Vagina (tissue), 2 donors: ENCODE measurements around the gene IGF1. TPM values are rescaled to one million over a fixed set of nuclear protein-coding genes. Genes with fewer than 3 reads are reported as not detected.

Experiments used
- DNase-seq, 2 donors: peaks; one replicate each; pipeline ENCODE4 v3.0.0-alpha.2; 2017; ENCODE audit errors: extremely low spot score in 2 of 2
- H3K27ac ChIP-seq: fragments of 200-600 bp; sonication (generic); one replicate; pipeline ENCODE4 v1.5.1; 2019
- H3K27me3 ChIP-seq: fragments of 200-600 bp; sonication (generic); one replicate; pipeline ENCODE4 v1.5.1; 2019
- H3K36me3 ChIP-seq, 2 donors: fragments of 200-600 bp; sonication (generic); one replicate each; pipeline ENCODE4 v1.5.1; 2017 to 2019
- H3K4me1 ChIP-seq: fragments of 200-600 bp; sonication (generic); one replicate; pipeline ENCODE4 v1.5.1; 2019
- H3K4me3 ChIP-seq, 2 donors: fragments of 200-600 bp; sonication (generic); 1 replicate in 1 of 2; 2 replicates in 1 of 2; pipeline ENCODE4 v1.5.1; 2016 to 2019
- H3K9me3 ChIP-seq: fragments of 200-600 bp; sonication (generic); one replicate; pipeline ENCODE4 v1.5.1; 2019
- POLR2A ChIP-seq, 2 donors: fragments of 450-650 bp; IDR thresholded peaks; one replicate each; pipeline ENCODE4 v1.6.1; 2017; ENCODE audit warnings: antibody characterized with exemption in 2 of 2, mild to moderate bottlenecking in 2 of 2, moderate library complexity in 2 of 2
- POLR2AphosphoS5 ChIP-seq, 2 donors: sonication (generic); formaldehyde crosslinking; IDR thresholded peaks; one replicate each; pipeline ENCODE4 v1.9.0; 2017; ENCODE audit warnings: antibody characterized with exemption in 2 of 2, mild to moderate bottlenecking in 2 of 2, low read depth in 1 of 2; ENCODE audit not compliant: insufficient read depth in 1 of 2
- intact Hi-C: fragments of 100-400 bp; cut with DNase I; formaldehyde crosslinking; loops from one replicate; pipeline ENCODE4 v1.15.1; 2023
- total RNA-seq: library from RNA; depleted of rRNA; stranded (reverse); fragments of >200 nt; gene quantifications from one replicate; pipeline ENCODE4 v1.2.3, GENCODE V29; 2016
- TF ChIP-seq, protein P1 (sequence below), 3 experiments: fragments of 450-650 bp in 2 of 3; fragments of 200-600 bp in 1 of 3; sonication (generic) in 1 of 3; IDR thresholded peaks; one replicate each; pipeline ENCODE4 v1.5.1; 2017 to 2019; ENCODE audit warnings: antibody characterized with exemption in 3 of 3, mild to moderate bottlenecking in 2 of 3, moderate library complexity in 2 of 3

Gene IGF1
- total RNA-seq, 1 donor from 2014 or later = 68.0 TPM

DNA sequence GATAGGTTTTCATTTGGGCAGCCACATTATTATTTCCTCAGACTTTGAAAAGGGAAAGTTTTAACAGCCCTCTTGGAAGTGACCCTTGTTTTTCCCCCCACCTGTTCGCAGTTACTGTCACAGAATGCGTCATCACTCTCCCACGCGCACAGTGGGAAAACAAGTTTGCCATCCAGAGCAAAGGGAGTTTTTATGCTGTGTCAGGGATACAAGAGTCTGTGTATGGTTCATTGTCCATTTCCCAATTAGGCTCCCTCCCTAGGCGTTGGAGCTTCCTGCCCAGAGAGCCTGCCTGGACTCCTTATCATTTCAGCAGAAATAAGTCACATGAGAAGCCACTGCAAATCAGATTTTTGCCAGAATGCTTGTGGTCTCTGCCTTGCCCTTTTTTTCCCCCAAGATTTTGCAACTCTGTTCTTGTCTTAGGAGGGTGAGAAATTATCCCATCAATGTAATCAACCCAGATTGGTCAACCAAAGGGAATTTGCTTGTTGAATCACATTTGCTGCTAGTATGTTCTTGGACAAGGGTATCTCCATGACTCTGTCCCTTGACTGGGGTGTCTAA is 104.1 kb downstream of the IGF1 start:
- intact Hi-C loops = no loop called here
- no peaks in the 10 kb centered on the region for H3K4me1 ChIP-seq
- TF ChIP-seq, protein P1, sequence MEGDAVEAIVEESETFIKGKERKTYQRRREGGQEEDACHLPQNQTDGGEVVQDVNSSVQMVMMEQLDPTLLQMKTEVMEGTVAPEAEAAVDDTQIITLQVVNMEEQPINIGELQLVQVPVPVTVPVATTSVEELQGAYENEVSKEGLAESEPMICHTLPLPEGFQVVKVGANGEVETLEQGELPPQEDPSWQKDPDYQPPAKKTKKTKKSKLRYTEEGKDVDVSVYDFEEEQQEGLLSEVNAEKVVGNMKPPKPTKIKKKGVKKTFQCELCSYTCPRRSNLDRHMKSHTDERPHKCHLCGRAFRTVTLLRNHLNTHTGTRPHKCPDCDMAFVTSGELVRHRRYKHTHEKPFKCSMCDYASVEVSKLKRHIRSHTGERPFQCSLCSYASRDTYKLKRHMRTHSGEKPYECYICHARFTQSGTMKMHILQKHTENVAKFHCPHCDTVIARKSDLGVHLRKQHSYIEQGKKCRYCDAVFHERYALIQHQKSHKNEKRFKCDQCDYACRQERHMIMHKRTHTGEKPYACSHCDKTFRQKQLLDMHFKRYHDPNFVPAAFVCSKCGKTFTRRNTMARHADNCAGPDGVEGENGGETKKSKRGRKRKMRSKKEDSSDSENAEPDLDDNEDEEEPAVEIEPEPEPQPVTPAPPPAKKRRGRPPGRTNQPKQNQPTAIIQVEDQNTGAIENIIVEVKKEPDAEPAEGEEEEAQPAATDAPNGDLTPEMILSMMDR (IDR thresholded peaks at IDR 0.05) = no peak
- TF ChIP-seq POLR2AphosphoS5 (IDR thresholded peaks at IDR 0.05; ENCODE audit: insufficient read depth in 1 of 2, low read depth in 1 of 2) (no peak), POLR2A (IDR thresholded peaks at IDR 0.05) (no peak)

DNA sequence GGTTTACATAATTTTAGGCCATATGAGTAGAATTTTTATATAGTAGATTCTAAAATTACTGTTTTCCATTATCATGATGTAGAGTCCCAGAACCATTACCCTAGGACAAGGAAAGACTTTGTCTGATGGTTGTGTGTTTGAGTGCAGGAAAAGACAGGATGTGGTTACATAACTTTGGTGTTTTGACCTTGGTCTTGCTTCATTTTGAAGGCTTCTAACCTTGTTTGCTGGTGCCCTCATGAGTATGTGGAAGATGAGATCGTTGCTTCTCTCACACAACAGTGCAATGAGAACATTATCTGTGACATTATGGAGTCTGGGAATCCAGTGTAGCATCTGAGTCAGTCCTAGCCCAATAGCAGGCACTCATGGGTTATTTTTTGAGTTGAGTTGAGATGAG is 106.2 kb downstream of the IGF1 start:
- Histone ChIP-seq H3K27ac (no peak overlapping the region), H3K4me3 (no peak overlapping the region), H3K9me3 (no peaks in the 10 kb centered on the region), H3K36me3 (no peaks in the 10 kb centered on the region), H3K27me3 (no peaks in the 10 kb centered on the region), H3K4me1 (no peaks in the 10 kb centered on the region)
- TF ChIP-seq, protein P1 (IDR thresholded peaks at IDR 0.05) = no peak
- TF ChIP-seq POLR2AphosphoS5 (IDR thresholded peaks at IDR 0.05; ENCODE audit: insufficient read depth in 1 of 2, low read depth in 1 of 2) (no peak), POLR2A (IDR thresholded peaks at IDR 0.05) (no peak)
- no peak for DNase-seq
- intact Hi-C loops = no loop called here

More for the DNA sequence above, 104.1 kb downstream of the IGF1 start:
- H3K27me3 ChIP-seq = no peaks in the 10 kb centered on the region
- no peak overlapping the region for H3K27ac ChIP-seq
- H3K4me3 ChIP-seq = no peak overlapping the region
- H3K36me3 ChIP-seq = no peaks in the 10 kb centered on the region
- no peak for DNase-seq
- no peaks in the 10 kb centered on the region for H3K9me3 ChIP-seq

DNA sequence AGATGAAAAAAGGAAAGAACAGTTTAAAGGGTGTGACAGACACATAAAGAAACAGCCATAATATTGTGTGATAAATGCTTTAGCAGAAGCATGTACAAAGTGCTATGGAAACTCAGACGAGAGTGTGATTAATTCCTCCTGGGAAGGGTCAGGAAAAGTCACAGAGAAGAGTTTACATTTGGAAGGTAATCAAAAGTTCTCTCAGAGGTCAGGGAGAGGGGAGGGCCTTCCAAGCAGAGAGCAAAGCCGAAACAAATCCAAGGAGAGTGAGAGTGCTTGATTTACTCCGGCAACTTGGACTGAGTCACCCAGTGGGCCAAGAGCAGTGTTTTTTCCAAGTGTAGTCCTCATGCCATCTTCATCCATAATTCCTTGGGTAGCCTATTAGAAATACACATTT is 108.3 kb downstream of the IGF1 start:
- intact Hi-C loops = no loop called here
- no peaks in the 10 kb centered on the region for H3K36me3 ChIP-seq
- H3K27ac ChIP-seq = no peak overlapping the region
- H3K4me3 ChIP-seq = no peak overlapping the region
- no peaks in the 10 kb centered on the region for H3K9me3 ChIP-seq
- DNase-seq = no peak
- no peaks in the 10 kb centered on the region for H3K27me3 ChIP-seq
- H3K4me1 ChIP-seq = no peaks in the 10 kb centered on the region
- TF ChIP-seq, protein P1 (IDR thresholded peaks at IDR 0.05) = no peak
- no peak for TF ChIP-seq POLR2AphosphoS5 (IDR thresholded peaks at IDR 0.05; ENCODE audit: insufficient read depth in 1 of 2, low read depth in 1 of 2)
- TF ChIP-seq POLR2A (IDR thresholded peaks at IDR 0.05) = no peak

DNA sequence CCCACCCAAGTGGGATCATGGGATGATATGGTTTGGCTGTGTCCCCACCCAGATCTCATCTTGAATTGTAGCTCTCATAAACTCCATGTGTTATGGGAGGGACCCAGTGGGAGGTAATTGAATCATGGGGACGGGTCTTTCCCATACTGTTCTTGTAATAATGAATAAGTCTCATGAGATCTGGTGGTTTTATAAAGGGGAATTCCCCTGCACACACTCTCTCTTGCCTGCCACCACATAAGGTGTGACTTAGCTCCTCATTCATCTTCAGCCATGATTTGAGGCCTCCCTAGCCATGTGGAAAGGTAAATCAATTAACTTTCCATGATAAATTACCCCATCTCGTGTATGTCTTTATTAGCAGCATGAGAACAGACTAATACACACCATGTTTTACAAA is 109.2 kb downstream of the IGF1 start:
- no peak overlapping the region for H3K4me3 ChIP-seq
- no peaks in the 10 kb centered on the region for H3K9me3 ChIP-seq
- H3K27me3 ChIP-seq = no peaks in the 10 kb centered on the region
- H3K27ac ChIP-seq = no peak overlapping the region
- TF ChIP-seq POLR2AphosphoS5 (IDR thresholded peaks at IDR 0.05; ENCODE audit: insufficient read depth in 1 of 2, low read depth in 1 of 2) (no peak), POLR2A (IDR thresholded peaks at IDR 0.05) (no peak)
- TF ChIP-seq, protein P1 (IDR thresholded peaks at IDR 0.05) = no peak
- no peak for DNase-seq
- no peaks in the 10 kb centered on the region for H3K4me1 ChIP-seq
- no peaks in the 10 kb centered on the region for H3K36me3 ChIP-seq
- intact Hi-C loops = no loop called here

DNA sequence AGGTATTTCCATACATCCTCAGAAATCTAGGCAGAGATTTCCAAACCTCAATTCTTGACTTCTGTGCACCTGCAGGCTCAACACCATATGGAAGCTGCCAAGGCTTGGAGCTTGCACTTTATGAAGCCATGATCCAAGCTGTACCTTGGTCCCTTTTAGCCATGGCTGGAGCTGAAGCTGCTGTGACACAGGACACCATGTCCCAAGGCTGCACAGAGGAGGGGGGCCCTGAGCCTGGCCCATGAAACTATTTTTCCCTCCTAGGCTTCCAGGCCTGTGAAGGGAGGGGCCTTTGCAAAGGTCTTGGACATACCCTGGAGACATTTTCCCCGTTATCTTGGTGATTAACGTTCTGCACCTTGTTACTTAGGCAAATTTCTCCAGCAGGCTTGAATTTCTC is 110.5 kb downstream of the IGF1 start:
- intact Hi-C loops = no loop called here
- H3K36me3 ChIP-seq = no peaks in the 10 kb centered on the region
- H3K9me3 ChIP-seq = no peaks in the 10 kb centered on the region
- no peak overlapping the region for H3K27ac ChIP-seq
- H3K4me1 ChIP-seq = no peaks in the 10 kb centered on the region
- H3K4me3 ChIP-seq = no peak overlapping the region
- no peaks in the 10 kb centered on the region for H3K27me3 ChIP-seq
- TF ChIP-seq POLR2A (IDR thresholded peaks at IDR 0.05) (no peak), POLR2AphosphoS5 (IDR thresholded peaks at IDR 0.05; ENCODE audit: insufficient read depth in 1 of 2, low read depth in 1 of 2) (no peak)
- TF ChIP-seq, protein P1 (IDR thresholded peaks at IDR 0.05) = no peak
- DNase-seq = no peak
